Spinal cord (tissue), 10 donors: ENCODE results near the gene SCART1. TPM values are rescaled to one million over a fixed set of nuclear protein-coding genes. Genes with fewer than 3 reads are reported as not detected.

Experiments used
- DNase-seq, 6 donors: peaks; one replicate each; pipeline versions ENCODE4 v3.0.0 to v3.0.0-alpha.2; 2013 to 2015; ENCODE audit warnings: low spot score in 6 of 6, low read depth in 4 of 6
- H3K27ac ChIP-seq: one replicate; pipeline ENCODE4 v1.5.1; 2013; ENCODE audit warnings: low read depth, low read length, control low read depth
- H3K27me3 ChIP-seq: one replicate; pipeline ENCODE4 v1.6.1; 2013; ENCODE audit warnings: low read length; ENCODE audit not compliant: control insufficient read depth, insufficient read depth
- H3K36me3 ChIP-seq: one replicate; pipeline ENCODE4 v1.6.1; 2013; ENCODE audit warnings: low read length; ENCODE audit not compliant: control insufficient read depth, insufficient read depth
- H3K4me1 ChIP-seq: one replicate; pipeline ENCODE4 v1.6.1; 2013; ENCODE audit warnings: low read length; ENCODE audit not compliant: control insufficient read depth, insufficient read depth
- H3K4me3 ChIP-seq: one replicate; pipeline ENCODE4 v1.5.1; 2013; ENCODE audit warnings: low read depth, low read length, control low read depth
- H3K9me3 ChIP-seq: one replicate; pipeline ENCODE4 v1.6.1; 2013; ENCODE audit warnings: low read length; ENCODE audit not compliant: control insufficient read depth, insufficient read depth
- WGBS: methylation state at CpG from one replicate; pipeline ENCODE4 v1.1.5; 2013; ENCODE audit warnings: missing lambda C conversion rate; ENCODE audit not compliant: insufficient coverage; 5-methylcytosine and 5-hydroxymethylcytosine counted together
- polyA plus RNA-seq, 2 donors: library from polyadenylated mRNA; unstranded; fragments of 120-200 nt; gene quantifications; one replicate each; pipeline ENCODE4 v1.2.1, GENCODE V29; 2013; ENCODE audit not compliant: insufficient read length in 2 of 2
- total RNA-seq, 2 donors: library from RNA; depleted of rRNA in 1 of 2; stranded (reverse); fragments of 120-200 nt in 1 of 2; fragments of >200 nt in 1 of 2; gene quantifications; one replicate each; pipeline versions ENCODE4 v1.2.3 to v1.2.4, GENCODE V29; 2013 to 2014
- donor health status: healthy.

The SCART1 gene
- total and polyA plus RNA-seq, 4 donors = 1.7 to 2.9 (median 2.3) TPM

GRCh38 chr10:133460208-133460769 lies 6.5 kb downstream of the SCART1 start:
- Histone ChIP-seq H3K27me3 (peaks cover 2% of the 10 kb centered on the region), H3K4me1 (no peaks in the 10 kb centered on the region), H3K4me3 (no peak overlapping the region), H3K9me3 (no peaks in the 10 kb centered on the region), H3K36me3 (peaks cover 6% of the 10 kb centered on the region), H3K27ac (no peak overlapping the region)
- no peak for DNase-seq
- 100% methylated on average over 6 of the region's 14 CpGs for WGBS

- Histone ChIP-seq H3K27ac (no peak overlapping the region), H3K9me3 (no peaks in the 10 kb centered on the region), H3K4me3 (no peak overlapping the region), H3K36me3 (peaks cover 6% of the 10 kb centered on the region), H3K4me1 (no peaks in the 10 kb centered on the region), H3K27me3 (peaks cover 2% of the 10 kb centered on the region)
- 87% methylated on average over 6 of the region's 7 CpGs for WGBS
- no peak for DNase-seq
These were observed 7.3 kb downstream of the SCART1 start for GRCh38 chr10:133461027-133461426.

- DNase-seq = no peak
- Histone ChIP-seq H3K4me1 (no peaks in the 10 kb centered on the region), H3K4me3 (no peak overlapping the region), H3K9me3 (no peaks in the 10 kb centered on the region), H3K36me3 (peaks cover 3% of the 10 kb centered on the region), H3K27ac (no peak overlapping the region), H3K27me3 (peaks cover 2% of the 10 kb centered on the region)
- 70% methylated on average over 8 of the region's 8 CpGs for WGBS
These were observed 8.1 kb downstream of the SCART1 start for GRCh38 chr10:133461841-133462240.

- no peak overlapping the region for H3K4me3 ChIP-seq
- H3K27me3 ChIP-seq = peaks cover 2% of the 10 kb centered on the region
- H3K36me3 ChIP-seq = peaks cover 6% of the 10 kb centered on the region
- WGBS = 75% methylated on average over 5 of the region's 10 CpGs
- H3K27ac ChIP-seq = no peak overlapping the region
- DNase-seq = no peak
- H3K9me3 ChIP-seq = no peaks in the 10 kb centered on the region
- H3K4me1 ChIP-seq = no peaks in the 10 kb centered on the region
These were observed 9.0 kb downstream of the SCART1 start for GRCh38 chr10:133462512-133463305.

GRCh38 chr10:133464582-133465031 lies 10.9 kb downstream of the SCART1 start:
- no peak for DNase-seq
- 93% methylated on average over 7 of the region's 12 CpGs for WGBS

GRCh38 chr10:133465191-133465949 lies 11.6 kb downstream of the SCART1 start:
- 10% methylated on average over 54 of the region's 55 CpGs for WGBS
- H3K9me3 ChIP-seq = no peaks in the 10 kb centered on the region
- H3K27ac ChIP-seq = no peak overlapping the region
- no peaks in the 10 kb centered on the region for H3K4me1 ChIP-seq
- H3K36me3 ChIP-seq = peaks cover 6% of the 10 kb centered on the region
- DNase-seq = no peak
- no peak overlapping the region for H3K4me3 ChIP-seq
- peaks cover 2% of the 10 kb centered on the region for H3K27me3 ChIP-seq

More at GRCh38 chr10:133464582-133465031, 10.9 kb downstream of the SCART1 start:
- Histone ChIP-seq H3K36me3 (peaks cover 6% of the 10 kb centered on the region), H3K4me3 (no peak overlapping the region), H3K27me3 (peaks cover 2% of the 10 kb centered on the region), H3K9me3 (no peaks in the 10 kb centered on the region), H3K27ac (no peak overlapping the region), H3K4me1 (no peaks in the 10 kb centered on the region)

- DNase-seq = no peak
- H3K27ac ChIP-seq = no peak overlapping the region
- 70% methylated on average over 6 of the region's 7 CpGs for whole genome bisulfite sequencing
- peaks cover 2% of the 10 kb centered on the region for H3K27me3 ChIP-seq
- peaks cover 6% of the 10 kb centered on the region for H3K36me3 ChIP-seq
- H3K4me3 ChIP-seq = no peak overlapping the region
- H3K4me1 ChIP-seq = no peaks in the 10 kb centered on the region
- no peaks in the 10 kb centered on the region for H3K9me3 ChIP-seq
These were observed 12.3 kb downstream of the SCART1 start for GRCh38 chr10:133465950-133466474.

- Histone ChIP-seq H3K27ac (no peak overlapping the region), H3K4me1 (no peaks in the 10 kb centered on the region), H3K9me3 (no peaks in the 10 kb centered on the region), H3K36me3 (peaks cover 6% of the 10 kb centered on the region), H3K27me3 (peaks cover 2% of the 10 kb centered on the region), H3K4me3 (no peak overlapping the region)
- DNase-seq = no peak
- 86% methylated on average over 7 of the region's 7 CpGs for WGBS
These were observed 13.0 kb downstream of the SCART1 start for GRCh38 chr10:133466683-133467275.

GRCh38 chr10:133467286-133467911 lies 13.7 kb downstream of the SCART1 start:
- H3K27ac ChIP-seq = no peak overlapping the region
- peaks cover 3% of the 10 kb centered on the region for H3K36me3 ChIP-seq
- WGBS = 85% methylated on average over 17 of the region's 17 CpGs
- H3K4me1 ChIP-seq = no peaks in the 10 kb centered on the region
- peaks cover 2% of the 10 kb centered on the region for H3K27me3 ChIP-seq
- DNase-seq = no peak
- no peaks in the 10 kb centered on the region for H3K9me3 ChIP-seq
- no peak overlapping the region for H3K4me3 ChIP-seq
